HG02678 (cell line): ENCODE data around the gene GCNT1.
"Not testable (repeated sequence)": the region's sequence is repeated elsewhere in the genome, so short reads cannot be mapped to it uniquely, and the experiment has no call there.

Source experiments
- ATAC-seq: cut with Tn5 transposase; IDR thresholded peaks from one replicate; pipeline ENCODE4 v1.9.1; 2021; ENCODE audit warnings: mild to moderate bottlenecking, moderate library complexity; ENCODE audit not compliant: unreplicated experiment

The GCNT1 gene

GRCh38 chr9:76458903-76459693 lies at the start of gene GCNT1:
Gene GCNT1 (plus strand): TSS chr9:76459182. CDS start chr9:76502382, 43,200 bp downstream.
- peak; percentile 87 for ATAC-seq

DNA sequence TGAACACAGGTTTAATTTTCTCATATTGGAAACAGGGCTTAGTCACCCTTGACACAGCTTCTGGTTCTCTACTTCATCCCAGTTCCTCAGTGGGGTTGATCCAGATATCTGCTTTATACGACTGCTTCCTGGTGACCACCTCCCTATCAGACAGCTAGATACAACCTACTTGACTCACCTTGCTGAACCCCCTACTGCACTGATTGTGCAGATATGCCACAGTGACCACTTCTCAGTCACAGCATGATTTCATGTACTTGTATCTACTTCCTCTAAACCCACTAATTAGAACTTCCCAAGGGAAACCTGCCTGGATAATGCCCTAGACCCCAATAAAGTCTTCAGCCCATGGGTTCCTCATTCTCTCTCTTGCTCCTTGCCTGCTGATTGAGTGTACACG lies 46.3 kb upstream of the GCNT1 start:
- ATAC-seq, result no peak

- ATAC-seq, result no peak
Measured at GRCh38 chr9:76413658-76414057, 45.3 kb upstream of the GCNT1 start.

GRCh38 chr9:76414661-76415060 lies 44.3 kb upstream of the GCNT1 start:
- ATAC-seq, result peak; percentile 91

DNA sequence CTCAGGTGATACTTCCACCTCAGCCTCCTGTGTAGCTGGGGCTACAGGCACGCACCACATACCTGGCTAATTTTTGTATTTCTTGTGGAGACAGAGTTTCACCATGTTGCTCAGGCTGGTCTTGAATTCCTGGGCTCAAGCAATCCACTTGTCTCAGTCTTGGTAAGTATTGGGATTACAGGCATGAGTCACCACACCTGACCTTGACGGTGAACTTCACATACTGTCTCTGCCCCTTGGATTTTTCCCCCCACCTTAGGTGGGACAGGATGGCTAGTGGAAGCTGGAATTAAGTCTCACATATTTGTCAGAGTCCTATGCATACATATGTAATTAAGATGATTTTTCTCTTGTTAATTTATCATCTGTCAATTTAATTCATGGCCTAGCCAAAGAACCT lies 43.8 kb upstream of the GCNT1 start:
- ATAC-seq, result no peak

- ATAC-seq, result no peak
Measured at GRCh38 chr9:76415731-76416130, 43.3 kb upstream of the GCNT1 start.

GRCh38 chr9:76417394-76417793 lies 41.6 kb upstream of the GCNT1 start:
- ATAC-seq, result no peak

DNA sequence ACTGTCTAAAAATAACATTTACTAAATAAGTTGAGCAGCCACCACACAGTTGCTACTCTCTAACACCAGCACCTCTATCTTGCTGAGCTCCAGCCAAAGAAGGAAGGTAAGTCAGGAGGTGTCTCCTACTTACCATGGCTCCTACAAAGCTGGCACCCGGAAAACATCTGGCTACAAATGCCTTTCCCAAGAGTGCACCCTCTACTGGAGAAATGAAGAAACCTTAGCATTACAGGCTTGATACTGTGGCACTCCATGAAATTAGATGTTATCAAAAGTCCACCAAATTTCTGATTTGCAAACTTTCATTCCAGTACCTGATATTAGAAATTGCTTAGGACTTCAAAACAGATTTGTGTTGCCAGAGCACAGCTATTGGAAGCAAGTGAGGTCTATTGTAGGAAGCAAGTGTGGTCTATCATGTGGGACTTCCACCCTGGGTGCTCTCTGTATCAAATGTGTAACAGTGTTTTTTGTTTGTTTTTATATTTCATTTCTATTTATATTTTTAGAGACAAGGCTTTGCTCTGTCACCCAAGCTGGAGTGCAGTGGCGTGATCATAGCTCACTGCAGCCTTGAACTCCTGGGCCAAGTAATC lies 39.1 kb upstream of the GCNT1 start:
- peak; percentile 48 for ATAC-seq

DNA sequence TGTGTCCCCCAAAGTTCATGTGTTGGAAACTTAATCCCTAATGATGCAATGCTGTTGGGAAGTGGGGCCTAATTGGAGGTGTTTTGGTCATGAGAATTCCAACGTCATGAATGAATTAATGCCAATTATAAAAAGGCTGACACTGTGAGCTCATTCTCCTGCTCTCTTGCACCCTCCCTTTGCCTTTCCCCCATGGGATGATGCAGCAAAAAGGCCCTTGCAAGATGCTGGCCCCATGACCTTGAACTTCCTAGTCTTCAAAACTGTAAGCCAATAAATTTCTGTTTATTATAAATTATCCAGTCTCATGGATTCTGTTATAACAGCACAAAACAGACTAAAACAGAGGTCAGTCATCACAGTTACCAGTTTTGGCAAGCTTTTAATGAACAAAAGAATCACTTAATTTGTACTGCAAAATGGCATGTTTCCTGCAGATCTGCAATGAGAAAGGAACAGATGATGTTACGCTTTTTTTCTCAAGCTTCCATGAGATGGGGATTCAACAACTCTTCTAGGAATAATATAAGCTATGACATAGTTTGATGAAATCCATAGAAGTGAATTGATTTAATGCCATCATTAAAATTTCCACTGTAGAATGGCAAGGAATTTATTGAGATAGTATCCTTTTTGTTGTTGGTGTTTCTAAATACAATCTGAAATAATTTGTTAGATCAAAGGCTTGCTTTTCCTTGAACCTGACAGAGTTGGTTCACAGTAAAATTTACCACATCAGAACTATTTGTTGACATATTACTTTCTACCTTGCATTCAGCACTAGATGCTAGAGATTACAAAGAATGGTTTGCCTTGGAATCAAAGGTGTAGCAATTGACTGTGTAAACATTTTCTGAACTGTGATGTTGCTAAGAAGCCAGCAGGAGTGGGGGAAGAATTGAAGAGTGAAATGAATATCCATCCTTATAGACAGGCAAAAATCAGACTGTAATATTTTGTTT lies 35.5 kb upstream of the GCNT1 start:
- ATAC-seq, result no peak

DNA sequence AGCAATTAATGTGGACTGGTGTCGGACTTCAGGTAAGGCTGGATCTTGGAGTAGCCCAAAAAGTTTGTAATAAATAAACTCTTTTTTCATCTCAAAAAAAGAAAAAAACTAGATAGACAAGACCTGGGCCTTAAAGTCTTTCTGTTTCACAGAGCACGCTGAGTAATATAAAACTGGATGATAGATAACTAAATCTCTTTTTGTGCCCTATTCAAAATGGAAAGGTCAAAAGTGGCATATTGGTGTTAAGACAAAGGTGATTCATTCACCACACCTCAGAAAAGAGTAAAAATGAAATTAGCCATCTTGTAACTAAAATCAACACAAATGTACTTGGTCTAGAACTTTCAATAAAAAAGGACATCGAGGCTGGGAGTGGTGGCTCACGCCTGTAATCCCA lies 34.5 kb upstream of the GCNT1 start:
- no peak for ATAC-seq

GRCh38 chr9:76425677-76426453 lies 33.1 kb upstream of the GCNT1 start:
- ATAC-seq, result no peak

DNA sequence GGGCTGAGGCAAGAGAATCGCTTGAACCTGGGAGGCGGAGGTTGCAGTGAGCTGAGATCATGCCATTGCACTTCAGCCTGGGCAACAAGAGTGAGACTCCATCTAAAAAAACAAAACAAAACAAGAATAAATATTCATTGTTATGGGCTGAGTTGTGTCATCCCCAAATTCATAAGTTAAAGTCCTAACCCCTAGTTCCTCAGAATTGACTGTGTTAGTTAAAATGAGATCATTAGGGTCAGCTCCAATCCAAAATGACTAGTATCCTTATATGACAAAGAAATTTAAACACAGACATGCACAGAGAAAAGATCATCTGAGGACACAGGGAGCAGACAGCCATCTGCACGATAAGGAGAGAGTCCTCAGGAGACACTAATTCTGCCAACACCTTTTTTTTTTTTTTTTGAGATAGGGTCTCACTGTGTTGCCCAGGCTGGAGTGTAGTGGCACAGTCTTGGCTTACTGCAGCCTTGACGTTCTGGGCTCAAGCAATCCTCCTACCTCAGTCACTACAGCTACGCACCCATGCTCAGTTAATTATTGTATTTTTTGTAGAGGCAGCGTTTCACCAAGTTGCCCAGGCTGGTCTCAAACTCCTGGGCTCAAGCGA lies 32.1 kb upstream of the GCNT1 start:
- no peak for ATAC-seq

DNA sequence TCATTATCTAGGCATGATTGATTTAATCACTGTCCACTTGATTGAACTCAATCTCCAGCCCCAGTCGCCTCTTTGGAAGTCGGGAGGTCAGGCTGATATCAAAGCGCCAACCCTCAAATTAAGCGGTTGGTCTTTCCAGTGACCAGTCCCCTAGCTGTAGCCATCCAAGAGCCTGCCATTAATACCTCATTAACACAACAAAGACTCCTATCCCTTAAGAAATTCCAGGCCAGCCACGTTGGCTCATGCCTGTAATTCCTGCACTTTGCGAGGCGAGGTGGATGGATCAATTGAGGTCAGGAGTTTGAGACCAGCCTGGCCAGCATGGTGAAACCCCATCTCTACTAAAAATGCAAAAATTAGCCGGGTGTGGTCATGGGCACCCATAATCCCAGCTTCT lies 27.4 kb upstream of the GCNT1 start:
- ATAC-seq, result no peak

- ATAC-seq, result no peak
Measured at GRCh38 chr9:76433406-76433805, 25.6 kb upstream of the GCNT1 start.

DNA sequence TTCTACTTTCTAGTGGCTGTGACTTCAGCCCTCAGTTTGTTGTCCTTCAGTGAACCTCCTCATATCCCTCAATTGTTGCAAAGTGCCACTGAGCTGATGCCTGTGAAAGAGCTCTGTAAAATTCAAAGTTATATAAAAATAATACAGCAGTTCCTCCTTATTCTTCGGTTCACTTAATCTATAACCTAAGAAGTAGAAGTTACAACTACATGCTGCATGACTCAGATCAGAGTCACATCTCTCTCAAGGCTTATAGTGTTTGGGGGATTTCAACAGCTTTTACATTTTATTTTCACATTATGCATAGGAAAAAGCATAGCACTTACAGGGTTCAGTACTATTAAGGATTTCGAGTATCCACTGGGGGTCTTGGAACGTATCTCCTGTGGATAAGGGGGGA lies 25.1 kb upstream of the GCNT1 start:
- ATAC-seq, result no peak

GRCh38 chr9:76434897-76435296 lies 24.1 kb upstream of the GCNT1 start:
- ATAC-seq, result not testable (repeated sequence)

DNA sequence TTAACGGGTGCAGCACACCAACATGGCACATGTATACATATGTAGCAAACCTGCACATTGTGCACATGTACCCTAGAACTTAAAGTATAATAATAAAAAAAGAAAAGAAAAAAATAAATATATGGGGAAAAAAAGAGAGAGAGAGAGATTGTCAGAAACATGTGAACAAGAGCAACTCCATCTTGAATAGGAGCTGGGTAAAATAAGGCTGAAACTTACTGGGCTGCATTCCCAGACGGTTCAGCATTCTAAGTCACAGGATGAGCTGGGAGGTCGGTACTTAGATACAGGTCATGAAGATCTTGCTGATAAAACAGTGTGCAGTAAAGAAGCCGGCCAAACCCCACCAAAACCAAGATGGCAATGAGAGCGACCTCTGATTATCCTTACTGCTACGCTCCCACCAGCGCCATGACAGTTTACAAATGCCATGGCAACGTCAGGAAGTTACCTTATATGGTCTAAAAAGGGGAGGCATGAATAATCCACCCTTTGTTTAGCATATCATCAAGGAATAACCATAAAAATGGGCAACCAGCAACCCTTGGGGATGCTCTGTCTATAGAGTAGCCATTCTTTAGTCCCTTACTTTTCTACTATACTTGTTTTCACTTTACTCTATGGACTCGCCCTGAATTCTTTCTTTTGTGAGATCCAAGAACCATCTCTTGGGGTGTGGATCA lies 21.8 kb upstream of the GCNT1 start:
- ATAC-seq, result not testable (repeated sequence)

GRCh38 chr9:76438841-76439588 lies 20.0 kb upstream of the GCNT1 start:
- peak; percentile 71 for ATAC-seq
